WTC11 (cell line): ENCODE measurements around the gene LRRC8D.

ENCODE experiments used
- GABPB1 ChIP-seq: sonication (generic); formaldehyde crosslinking; IDR thresholded peaks from 2 replicates; pipeline ENCODE4 v1.8.1; 2023; ENCODE audit warnings: mild to moderate bottlenecking, missing genetic modification reagents
- IRF2 ChIP-seq: sonication (generic); formaldehyde crosslinking; IDR thresholded peaks from 2 replicates; pipeline ENCODE4 v1.8.0; 2022; ENCODE audit warnings: low read depth, missing genetic modification reagents, borderline replicate concordance
- MXD4 ChIP-seq: fragments of 250-450 bp; sonication (Bioruptor Pico); IDR thresholded peaks from 2 replicates; pipeline ENCODE4 v1.8.0; 2021; ENCODE audit warnings: mild to moderate bottlenecking, moderate library complexity, borderline replicate concordance
- NR1H2 ChIP-seq: sonication (generic); formaldehyde crosslinking; IDR thresholded peaks from 2 replicates; pipeline ENCODE4 v1.9.0; 2021; ENCODE audit warnings: mild to moderate bottlenecking, moderate library complexity, missing genetic modification reagents
- NR2C2 ChIP-seq: sonication (generic); formaldehyde crosslinking; IDR thresholded peaks from 2 replicates; pipeline ENCODE4 v1.8.0; 2022; ENCODE audit warnings: mild to moderate bottlenecking, missing genetic modification reagents
- TP53 ChIP-seq: sonication (generic); formaldehyde crosslinking; IDR thresholded peaks from 2 replicates; pipeline ENCODE4 v1.8.1; 2023; ENCODE audit warnings: mild to moderate bottlenecking, missing genetic modification reagents
- TF ChIP-seq, protein P1 (sequence below): sonication (generic); formaldehyde crosslinking; IDR thresholded peaks from 2 replicates; pipeline ENCODE4 v1.8.0; 2022; ENCODE audit warnings: missing genetic modification reagents
- TF ChIP-seq, protein P2 (sequence below): fragments of 200-600 bp; IDR thresholded peaks from 2 replicates; pipeline ENCODE4 v1.8.0; 2022; ENCODE audit warnings: antibody characterized with exemption
- TF ChIP-seq, protein P3 (sequence below): fragments of 250-450 bp; sonication (Bioruptor Pico); IDR thresholded peaks from 2 replicates; pipeline ENCODE4 v1.9.0; 2021; ENCODE audit warnings: mild to moderate bottlenecking
- TF ChIP-seq, protein P4 (sequence below): sonication (generic); formaldehyde crosslinking; IDR thresholded peaks from 2 replicates; pipeline ENCODE4 v1.8.0; 2022; ENCODE audit warnings: mild to moderate bottlenecking, missing genetic modification reagents
- TF ChIP-seq, protein P5 (sequence below): sonication (generic); formaldehyde crosslinking; IDR thresholded peaks from 2 replicates; pipeline ENCODE4 v1.8.0; 2022; ENCODE audit warnings: mild to moderate bottlenecking, missing genetic modification reagents
- TF ChIP-seq, protein P6 (sequence below): sonication (generic); formaldehyde crosslinking; conservative IDR thresholded peaks from 2 replicates; pipeline ENCODE4 v1.8.1; 2022; ENCODE audit warnings: mild to moderate bottlenecking, missing genetic modification reagents
- TF ChIP-seq, protein P7 (sequence below): fragments of 250-450 bp; sonication (Bioruptor Pico); conservative IDR thresholded peaks from 2 replicates; pipeline ENCODE4 v1.9.0; 2021; ENCODE audit warnings: mild to moderate bottlenecking

DNA sequence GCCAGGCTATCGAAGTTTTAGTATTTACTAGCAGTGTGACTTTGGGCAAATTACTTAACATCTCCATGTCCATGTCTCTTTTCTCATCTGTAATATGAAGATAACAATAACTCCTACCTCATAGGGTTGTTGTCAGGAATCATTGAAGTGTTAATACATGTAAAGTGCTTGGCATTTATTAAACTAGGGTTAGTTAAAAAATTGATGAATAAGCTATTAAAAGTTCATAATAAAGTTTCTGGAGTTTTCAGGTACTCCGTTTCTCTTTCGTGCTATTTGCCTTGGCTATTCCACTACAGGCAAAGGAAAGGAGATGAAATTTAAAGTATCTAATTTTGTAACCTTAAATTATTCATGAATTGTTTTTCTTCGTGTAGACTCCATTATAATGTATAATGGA, 16.7 kb downstream of the LRRC8D start:
- TF ChIP-seq, protein P1, sequence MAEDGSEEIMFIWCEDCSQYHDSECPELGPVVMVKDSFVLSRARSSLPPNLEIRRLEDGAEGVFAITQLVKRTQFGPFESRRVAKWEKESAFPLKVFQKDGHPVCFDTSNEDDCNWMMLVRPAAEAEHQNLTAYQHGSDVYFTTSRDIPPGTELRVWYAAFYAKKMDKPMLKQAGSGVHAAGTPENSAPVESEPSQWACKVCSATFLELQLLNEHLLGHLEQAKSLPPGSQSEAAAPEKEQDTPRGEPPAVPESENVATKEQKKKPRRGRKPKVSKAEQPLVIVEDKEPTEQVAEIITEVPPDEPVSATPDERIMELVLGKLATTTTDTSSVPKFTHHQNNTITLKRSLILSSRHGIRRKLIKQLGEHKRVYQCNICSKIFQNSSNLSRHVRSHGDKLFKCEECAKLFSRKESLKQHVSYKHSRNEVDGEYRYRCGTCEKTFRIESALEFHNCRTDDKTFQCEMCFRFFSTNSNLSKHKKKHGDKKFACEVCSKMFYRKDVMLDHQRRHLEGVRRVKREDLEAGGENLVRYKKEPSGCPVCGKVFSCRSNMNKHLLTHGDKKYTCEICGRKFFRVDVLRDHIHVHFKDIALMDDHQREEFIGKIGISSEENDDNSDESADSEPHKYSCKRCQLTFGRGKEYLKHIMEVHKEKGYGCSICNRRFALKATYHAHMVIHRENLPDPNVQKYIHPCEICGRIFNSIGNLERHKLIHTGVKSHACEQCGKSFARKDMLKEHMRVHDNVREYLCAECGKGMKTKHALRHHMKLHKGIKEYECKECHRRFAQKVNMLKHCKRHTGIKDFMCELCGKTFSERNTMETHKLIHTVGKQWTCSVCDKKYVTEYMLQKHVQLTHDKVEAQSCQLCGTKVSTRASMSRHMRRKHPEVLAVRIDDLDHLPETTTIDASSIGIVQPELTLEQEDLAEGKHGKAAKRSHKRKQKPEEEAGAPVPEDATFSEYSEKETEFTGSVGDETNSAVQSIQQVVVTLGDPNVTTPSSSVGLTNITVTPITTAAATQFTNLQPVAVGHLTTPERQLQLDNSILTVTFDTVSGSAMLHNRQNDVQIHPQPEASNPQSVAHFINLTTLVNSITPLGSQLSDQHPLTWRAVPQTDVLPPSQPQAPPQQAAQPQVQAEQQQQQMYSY: no peak
- TF ChIP-seq GABPB1 (CRISPR knock-in tag): no peak
- TF ChIP-seq, protein P2, sequence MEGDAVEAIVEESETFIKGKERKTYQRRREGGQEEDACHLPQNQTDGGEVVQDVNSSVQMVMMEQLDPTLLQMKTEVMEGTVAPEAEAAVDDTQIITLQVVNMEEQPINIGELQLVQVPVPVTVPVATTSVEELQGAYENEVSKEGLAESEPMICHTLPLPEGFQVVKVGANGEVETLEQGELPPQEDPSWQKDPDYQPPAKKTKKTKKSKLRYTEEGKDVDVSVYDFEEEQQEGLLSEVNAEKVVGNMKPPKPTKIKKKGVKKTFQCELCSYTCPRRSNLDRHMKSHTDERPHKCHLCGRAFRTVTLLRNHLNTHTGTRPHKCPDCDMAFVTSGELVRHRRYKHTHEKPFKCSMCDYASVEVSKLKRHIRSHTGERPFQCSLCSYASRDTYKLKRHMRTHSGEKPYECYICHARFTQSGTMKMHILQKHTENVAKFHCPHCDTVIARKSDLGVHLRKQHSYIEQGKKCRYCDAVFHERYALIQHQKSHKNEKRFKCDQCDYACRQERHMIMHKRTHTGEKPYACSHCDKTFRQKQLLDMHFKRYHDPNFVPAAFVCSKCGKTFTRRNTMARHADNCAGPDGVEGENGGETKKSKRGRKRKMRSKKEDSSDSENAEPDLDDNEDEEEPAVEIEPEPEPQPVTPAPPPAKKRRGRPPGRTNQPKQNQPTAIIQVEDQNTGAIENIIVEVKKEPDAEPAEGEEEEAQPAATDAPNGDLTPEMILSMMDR: no peak
- TF ChIP-seq NR2C2 (CRISPR knock-in tag): no peak
- TF ChIP-seq, protein P3, sequence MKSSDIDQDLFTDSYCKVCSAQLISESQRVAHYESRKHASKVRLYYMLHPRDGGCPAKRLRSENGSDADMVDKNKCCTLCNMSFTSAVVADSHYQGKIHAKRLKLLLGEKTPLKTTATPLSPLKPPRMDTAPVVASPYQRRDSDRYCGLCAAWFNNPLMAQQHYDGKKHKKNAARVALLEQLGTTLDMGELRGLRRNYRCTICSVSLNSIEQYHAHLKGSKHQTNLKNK: no peak
- TF ChIP-seq NR1H2 (CRISPR knock-in tag): no peak
- TF ChIP-seq, protein P4, sequence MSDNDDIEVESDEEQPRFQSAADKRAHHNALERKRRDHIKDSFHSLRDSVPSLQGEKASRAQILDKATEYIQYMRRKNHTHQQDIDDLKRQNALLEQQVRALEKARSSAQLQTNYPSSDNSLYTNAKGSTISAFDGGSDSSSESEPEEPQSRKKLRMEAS (CRISPR knock-in tag): no peak
- TF ChIP-seq TP53 (CRISPR knock-in tag): no peak
- TF ChIP-seq, protein P5, sequence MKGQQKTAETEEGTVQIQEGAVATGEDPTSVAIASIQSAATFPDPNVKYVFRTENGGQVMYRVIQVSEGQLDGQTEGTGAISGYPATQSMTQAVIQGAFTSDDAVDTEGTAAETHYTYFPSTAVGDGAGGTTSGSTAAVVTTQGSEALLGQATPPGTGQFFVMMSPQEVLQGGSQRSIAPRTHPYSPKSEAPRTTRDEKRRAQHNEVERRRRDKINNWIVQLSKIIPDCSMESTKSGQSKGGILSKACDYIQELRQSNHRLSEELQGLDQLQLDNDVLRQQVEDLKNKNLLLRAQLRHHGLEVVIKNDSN (CRISPR knock-in tag): no peak
- no peak for TF ChIP-seq IRF2 (CRISPR knock-in tag)
- TF ChIP-seq, protein P6, sequence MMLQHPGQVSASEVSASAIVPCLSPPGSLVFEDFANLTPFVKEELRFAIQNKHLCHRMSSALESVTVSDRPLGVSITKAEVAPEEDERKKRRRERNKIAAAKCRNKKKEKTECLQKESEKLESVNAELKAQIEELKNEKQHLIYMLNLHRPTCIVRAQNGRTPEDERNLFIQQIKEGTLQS (CRISPR knock-in tag): no peak
- TF ChIP-seq, protein P7, sequence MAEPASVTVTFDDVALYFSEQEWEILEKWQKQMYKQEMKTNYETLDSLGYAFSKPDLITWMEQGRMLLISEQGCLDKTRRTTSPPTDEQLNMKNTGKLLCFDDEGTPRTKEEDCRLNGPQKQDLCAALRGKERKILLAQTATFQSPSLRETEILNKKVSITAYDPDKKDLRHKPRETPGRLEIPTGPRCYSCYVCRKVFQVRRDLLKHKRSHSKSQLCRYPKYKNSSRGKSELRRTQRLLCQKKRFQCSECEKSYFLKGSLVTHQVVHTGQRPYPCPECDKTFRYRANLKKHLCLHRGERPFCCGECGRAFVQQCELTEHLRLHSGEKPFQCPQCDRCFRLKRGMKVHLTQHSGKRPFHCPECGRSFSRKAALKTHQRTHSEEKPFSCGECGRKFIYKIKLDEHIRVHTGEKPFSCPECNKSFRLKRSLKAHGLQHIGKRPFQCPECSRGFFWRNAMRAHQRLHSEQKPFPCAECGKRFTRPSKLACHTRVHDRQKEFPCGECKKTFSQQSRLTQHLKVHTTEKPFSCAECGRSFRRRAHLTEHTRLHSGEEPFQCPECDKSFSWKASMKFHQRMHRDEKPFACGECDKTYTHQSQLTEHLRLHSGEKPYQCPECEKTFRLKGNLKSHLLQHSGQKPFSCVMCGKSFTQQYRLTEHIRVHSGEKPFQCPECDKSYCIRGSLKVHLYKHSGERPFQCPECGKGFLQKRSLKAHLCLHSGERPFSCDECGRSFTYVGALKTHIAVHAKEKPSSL (CRISPR knock-in tag): no peak
- TF ChIP-seq MXD4: no peak
